A673 (cell line): Measurements from ENCODE around the gene FZD10.

ENCODE experiments used
- CTCF ChIP-seq: fragments of 300-800, 200-600 bp; sonication (generic); conservative IDR thresholded peaks from 2 replicates; pipeline ENCODE4 v1.5.1; 2017; ENCODE audit warnings: low read depth, mild to moderate bottlenecking, antibody characterized with exemption, low read length, moderate library complexity, mixed read lengths
- EZH2 ChIP-seq: fragments of 200-600 bp; sonication (generic); IDR thresholded peaks from 2 replicates; pipeline ENCODE4 v1.6.1; 2017; ENCODE audit warnings: borderline replicate concordance, low read depth, mild to moderate bottlenecking, mixed read lengths, antibody characterized with exemption, low read length; ENCODE audit not compliant: poor library complexity, severe bottlenecking

GRCh38 chr12:130124605-130125244 lies 37.5 kb upstream of the FZD10 start:
- TF ChIP-seq CTCF (no peak), EZH2 (no peak)
